Right atrium auricular region (tissue), 2 donors: ENCODE measurements around the gene THOC6. TPM values are rescaled to one million over a fixed set of nuclear protein-coding genes. Genes with fewer than 3 reads are reported as not detected.

Experiments
- DNase-seq: peaks from one replicate; pipeline ENCODE4 v3.0.0-alpha.2; 2019; ENCODE audit warnings: low spot score
- H3K27ac ChIP-seq, 2 donors: fragments of 200-600 bp; sonication (generic); 1 replicate in 1 of 2; 2 replicates in 1 of 2; pipeline ENCODE4 v1.5.1; 2016 to 2019
- H3K27me3 ChIP-seq, 2 donors: fragments of 200-600 bp; sonication (generic); one replicate each; pipeline versions ENCODE4 v1.5.1 to v1.6.0; 2017 to 2019
- H3K36me3 ChIP-seq: fragments of 200-600 bp; sonication (generic); one replicate; pipeline ENCODE4 v1.5.1; 2016
- H3K4me1 ChIP-seq, 2 donors: fragments of 200-600 bp; sonication (generic); one replicate each; pipeline versions ENCODE4 v1.5.1 to v1.6.0; 2017 to 2019
- H3K4me3 ChIP-seq, 2 donors: fragments of 200-600 bp; sonication (generic); 1 replicate in 1 of 2; 2 replicates in 1 of 2; pipeline ENCODE4 v1.5.1; 2017 to 2019; ENCODE audit warnings: mild to moderate bottlenecking in 1 of 2, moderate library complexity in 1 of 2
- H3K9me3 ChIP-seq, 2 donors: fragments of 200-600 bp; sonication (generic); one replicate each; pipeline ENCODE4 v1.5.1; 2019
- CTCF ChIP-seq, 2 donors: fragments of 200-600 bp; sonication (generic); IDR thresholded peaks; one replicate each; pipeline ENCODE4 v1.5.1; 2019; ENCODE audit warnings: antibody characterized with exemption in 2 of 2
- total RNA-seq, 2 donors: library from RNA; depleted of rRNA; stranded (reverse); fragments of >200 nt; gene quantifications; one replicate each; pipeline ENCODE4 v1.1.0, GENCODE V29; 2016

THOC6 gene
- total RNA-seq, 2 donors from 2014 or later, result 7.4 to 12.6 TPM

DNA sequence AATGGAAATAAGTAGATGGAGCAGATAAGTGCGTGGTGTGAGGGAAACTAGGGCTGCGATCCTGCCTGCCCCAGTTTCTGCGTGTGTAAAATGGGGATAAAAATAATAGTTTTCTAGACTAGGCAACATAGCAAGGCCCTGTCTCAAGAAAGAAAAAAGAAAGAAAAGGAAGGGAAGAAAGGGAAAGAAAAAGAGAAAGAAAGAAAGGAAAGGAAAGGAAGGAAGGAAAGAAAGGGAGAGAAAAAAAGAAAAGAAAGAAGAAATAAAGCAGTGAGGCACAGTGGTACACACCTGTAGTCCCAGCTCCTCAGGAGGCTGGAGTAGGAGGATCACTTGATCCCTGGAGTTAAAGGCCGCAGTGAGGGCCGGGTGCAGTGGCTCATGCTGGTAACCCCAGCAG is 41.4 kb upstream of the THOC6 start:
- no peak for DNase-seq
- Histone ChIP-seq H3K36me3 (no peaks in the 10 kb centered on the region), H3K9me3 (no peaks in the 10 kb centered on the region), H3K27me3 (no peaks in the 10 kb centered on the region), H3K4me1 (peaks cover 0 to 51% of the 10 kb centered on the region in 2 donors), H3K27ac (no peak overlapping the region), H3K4me3 (no peak overlapping the region)
- no peak for TF ChIP-seq CTCF (IDR thresholded peaks at IDR 0.05)

DNA sequence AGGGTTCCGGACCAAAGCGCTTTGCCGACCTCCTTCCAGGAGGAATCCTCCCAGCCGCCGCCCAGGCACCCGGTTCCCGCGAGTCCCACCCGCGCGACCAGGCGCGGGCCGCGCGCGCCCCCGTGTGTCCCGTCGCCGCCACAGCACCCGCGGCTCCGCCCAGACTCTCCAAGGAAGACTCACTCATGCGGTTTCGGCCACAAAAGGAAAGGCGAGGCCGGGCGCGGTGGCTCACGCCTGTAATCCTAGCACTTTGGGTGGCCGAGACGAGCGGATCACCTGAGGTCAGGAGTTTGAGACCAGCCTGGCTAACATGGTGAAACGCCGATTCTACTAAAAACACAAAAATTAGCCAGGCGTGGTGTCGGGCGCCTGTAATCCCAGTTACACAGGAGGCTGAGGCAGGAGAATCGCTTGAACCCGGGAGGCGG is 40.1 kb upstream of the THOC6 start:
- peak; percentile 98 for TF ChIP-seq CTCF (IDR thresholded peaks at IDR 0.05)
- H3K4me1 ChIP-seq, result peaks cover 0 to 51% of the 10 kb centered on the region in 2 donors
- no peaks in the 10 kb centered on the region for H3K9me3 ChIP-seq
- no peaks in the 10 kb centered on the region for H3K36me3 ChIP-seq
- peak; percentile 88 for DNase-seq
- H3K27me3 ChIP-seq, result no peaks in the 10 kb centered on the region
- peak overlapping the region in 1 of 2 donors; percentile 31 for H3K4me3 ChIP-seq
- peak overlapping the region in 1 of 2 donors; percentile 11 for H3K27ac ChIP-seq

GRCh38 chr16:2985462-2985861 is 38.4 kb upstream of the THOC6 start:
- H3K27ac ChIP-seq, result peak overlapping the region; percentile 80 to 90

DNA sequence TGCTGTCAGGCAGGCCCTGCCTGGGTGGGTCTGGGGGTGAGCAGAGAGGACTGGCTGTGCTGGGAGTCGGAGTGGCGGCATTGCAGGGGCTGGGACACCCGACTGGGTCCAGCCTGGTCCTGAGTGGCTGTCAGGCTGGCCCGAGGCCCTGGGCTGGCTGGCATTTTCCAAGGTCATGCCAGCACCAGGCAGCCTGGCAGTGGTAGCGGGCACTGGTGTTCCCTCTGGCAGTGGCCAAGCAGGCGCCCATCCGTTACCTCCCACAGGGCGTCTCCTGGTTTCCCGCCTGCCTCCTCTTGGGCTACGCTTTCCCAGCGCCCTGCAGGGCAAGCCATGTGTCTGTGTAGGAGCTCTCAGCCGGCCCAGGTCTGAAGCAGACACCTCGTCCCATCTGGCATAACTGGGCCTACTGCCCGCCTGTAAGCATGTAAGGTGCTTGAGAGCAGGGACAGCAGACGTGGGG is 37.9 kb upstream of the THOC6 start:
- peaks cover 0 to 37% of the 10 kb centered on the region in 2 donors for H3K4me1 ChIP-seq
- H3K27me3 ChIP-seq, result no peaks in the 10 kb centered on the region
- no peaks in the 10 kb centered on the region for H3K9me3 ChIP-seq
- no peak for DNase-seq
- no peak overlapping the region for H3K4me3 ChIP-seq
- peak overlapping the region; percentile 80 to 90 for H3K27ac ChIP-seq
- no peak for TF ChIP-seq CTCF (IDR thresholded peaks at IDR 0.05)
- no peaks in the 10 kb centered on the region for H3K36me3 ChIP-seq

More at GRCh38 chr16:2985462-2985861, 38.4 kb upstream of the THOC6 start:
- DNase-seq, result no peak
- Histone ChIP-seq H3K36me3 (no peaks in the 10 kb centered on the region), H3K27me3 (no peaks in the 10 kb centered on the region), H3K4me1 (peaks cover 0 to 41% of the 10 kb centered on the region in 2 donors), H3K4me3 (no peak overlapping the region), H3K9me3 (no peaks in the 10 kb centered on the region)
- no peak for TF ChIP-seq CTCF (IDR thresholded peaks at IDR 0.05)

DNA sequence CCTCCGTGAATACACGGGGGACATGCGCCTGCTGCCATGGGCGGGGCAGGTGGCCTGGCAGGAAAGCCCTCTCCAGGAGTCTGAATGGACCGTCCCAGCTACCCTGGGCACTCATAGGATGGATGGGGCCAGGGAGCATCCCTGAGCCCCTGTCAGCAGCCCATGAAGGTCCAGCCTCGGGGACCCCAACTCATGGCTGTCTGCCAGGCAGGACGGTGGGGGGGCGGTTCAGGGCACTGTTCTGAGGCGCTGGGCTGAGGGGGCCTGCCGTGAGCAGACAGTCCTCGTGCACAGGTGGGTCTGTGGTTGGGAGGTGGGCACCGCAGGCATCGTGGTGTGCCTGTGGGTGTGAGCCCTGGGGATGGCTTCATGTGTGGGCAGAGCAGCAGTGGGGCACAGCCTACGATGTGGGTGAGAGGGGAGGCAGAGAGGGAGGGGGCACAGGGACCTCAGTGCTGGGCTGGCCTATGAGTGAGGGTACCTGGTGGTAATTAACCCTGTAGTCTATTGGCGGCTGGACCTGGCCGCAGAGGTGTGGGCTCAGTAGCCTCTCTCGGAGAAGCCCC is 37.1 kb upstream of the THOC6 start:
- Histone ChIP-seq H3K4me3 (no peak overlapping the region), H3K27ac (peak overlapping the region; percentile 80 to 90)

More for the DNA sequence above, 37.1 kb upstream of the THOC6 start:
- no peaks in the 10 kb centered on the region for H3K9me3 ChIP-seq
- H3K4me1 ChIP-seq, result peaks cover 0 to 33% of the 10 kb centered on the region in 2 donors
- no peaks in the 10 kb centered on the region for H3K27me3 ChIP-seq
- no peaks in the 10 kb centered on the region for H3K36me3 ChIP-seq
- no peak for DNase-seq
- TF ChIP-seq CTCF (IDR thresholded peaks at IDR 0.05), result no peak
